Endothelial cell of umbilical vein (primary cell): ENCODE results near the gene CWC27. TPM values are rescaled to one million over a fixed set of nuclear protein-coding genes. Genes with fewer than 3 reads are reported as not detected.

Source experiments
- BruUV-seq: library from RNA; stranded (reverse); fragments of 400-500 nt; replicated peaks from 2 replicates; lab custom pipeline; 2021; lab: Mats Ljungman, UMichigan
- CTCF ChIA-PET: fragments of 300-600, 350-600 bp; sonication (Branson Sonifier 250); formaldehyde crosslinking; loops from one replicate; lab custom pipeline; 2021; ENCODE audit warnings: antibody characterized with exemption, inconsistent platforms; lab: Charles Lee
- POLR2A ChIA-PET: fragments of 300-600, 350-600 bp; sonication (Branson Sonifier 250); formaldehyde crosslinking; loops from one replicate; lab custom pipeline; 2021; ENCODE audit warnings: antibody characterized with exemption, inconsistent platforms; lab: Charles Lee
- DNase-seq: peaks from one replicate; pipeline ENCODE4 v3.0.0-alpha.2; 2011; ENCODE audit warnings: low read depth, low spot score
- FAIRE-seq: peaks from 2 replicates; lab custom pipeline; 2011; peaks lifted over from hg19 to GRCh38; lab: Jason Lieb, UNC
- H2AFZ ChIP-seq: 2 replicates; pipeline ENCODE4 v1.6.0; 2012; ENCODE audit warnings: low read depth, low read length, control low read depth, inconsistent platforms
- H3K27ac ChIP-seq: 2 replicates; pipeline ENCODE4 v1.5.1; 2011; ENCODE audit warnings: low read depth, mild to moderate bottlenecking, control low read depth, low read length, moderate library complexity; ENCODE audit not compliant: insufficient read depth
- H3K27me3 ChIP-seq, 2 experiments: 2 replicates each; pipeline versions ENCODE4 v1.6.0 to v1.6.1; 2011; ENCODE audit warnings: low read length in 2 of 2, mixed read lengths in 1 of 2; ENCODE audit not compliant: control insufficient read depth in 2 of 2, insufficient read depth in 2 of 2
- H3K36me3 ChIP-seq, 2 experiments: 2 replicates in 1 of 2; 3 replicates in 1 of 2; pipeline ENCODE4 v1.5.1; 2011; ENCODE audit warnings: low read length in 2 of 2, mild to moderate bottlenecking in 1 of 2, moderate library complexity in 1 of 2; ENCODE audit not compliant: control insufficient read depth in 2 of 2, insufficient read depth in 2 of 2; ENCODE audit errors: extremely low read depth in 1 of 2
- H3K4me1 ChIP-seq: 3 replicates; pipeline ENCODE4 v1.5.1; 2011; ENCODE audit warnings: mild to moderate bottlenecking, low read length; ENCODE audit not compliant: control insufficient read depth, insufficient read depth; ENCODE audit errors: extremely low read depth
- H3K4me2 ChIP-seq: 2 replicates; pipeline ENCODE4 v1.6.1; 2011; ENCODE audit warnings: low read length, control low read depth, mixed read lengths; ENCODE audit not compliant: insufficient read depth
- H3K4me3 ChIP-seq, 3 experiments: fragments of 200-600 bp in 1 of 3; sonication (generic), shearing (Covaris generic) in 1 of 3; replicated peaks in 1 of 3; 2 replicates each; pipeline ENCODE4 v1.5.1; 2011 to 2016; ENCODE audit warnings: control low read depth in 3 of 3, low read length in 3 of 3, mild to moderate bottlenecking in 2 of 3, inconsistent platforms in 1 of 3, low read depth in 1 of 3, moderate library complexity in 1 of 3; ENCODE audit not compliant: insufficient read depth in 1 of 3
- H3K79me2 ChIP-seq: 2 replicates; pipeline ENCODE4 v1.6.0; 2012; ENCODE audit warnings: low read length, inconsistent platforms; ENCODE audit not compliant: control insufficient read depth, insufficient read depth
- H3K9ac ChIP-seq: replicated peaks from 2 replicates; pipeline ENCODE3; 2011; ENCODE audit warnings: low read length, control low read depth; ENCODE audit not compliant: insufficient read depth; ENCODE audit errors: extremely low read depth
- H3K9me1 ChIP-seq: replicated peaks from 3 replicates; pipeline ENCODE4 v1.6.0; 2011; ENCODE audit warnings: mild to moderate bottlenecking, low read length; ENCODE audit not compliant: control insufficient read depth, insufficient read depth; ENCODE audit errors: extremely low read depth
- H3K9me3 ChIP-seq: replicated peaks from 2 replicates; pipeline ENCODE4 v1.5.1; 2012; ENCODE audit warnings: low read length, inconsistent platforms; ENCODE audit not compliant: control insufficient read depth, insufficient read depth
- H4K20me1 ChIP-seq: replicated peaks from 2 replicates; pipeline ENCODE3; 2011; ENCODE audit warnings: mild to moderate bottlenecking, low read length; ENCODE audit not compliant: control insufficient read depth, insufficient read depth; ENCODE audit errors: extremely low read depth
- EZH2 ChIP-seq: IDR thresholded peaks from 2 replicates; pipeline ENCODE4 v1.6.1; 2012; ENCODE audit warnings: borderline replicate concordance, low read depth, mild to moderate bottlenecking, moderate library complexity, low read length, inconsistent platforms; ENCODE audit not compliant: severe bottlenecking
- FOS ChIP-seq: IDR thresholded peaks from 2 replicates; pipeline ENCODE4 v1.6.1; 2011; ENCODE audit warnings: mild to moderate bottlenecking, low read length, moderate library complexity, borderline replicate concordance; ENCODE audit not compliant: insufficient read depth
- GATA2 ChIP-seq: IDR thresholded peaks from 2 replicates; pipeline ENCODE4 v1.7.0; 2011; ENCODE audit warnings: low read depth, mild to moderate bottlenecking, moderate library complexity, mixed read lengths, low read length; ENCODE audit not compliant: insufficient read length, insufficient read depth
- JUN ChIP-seq: IDR thresholded peaks from 2 replicates; pipeline ENCODE4 v1.6.1; 2011; ENCODE audit warnings: borderline replicate concordance, low read depth; ENCODE audit not compliant: insufficient read length, insufficient read depth
- MYC ChIP-seq: IDR thresholded peaks from one replicate; pipeline ENCODE4 v1.6.1; 2011; ENCODE audit warnings: mild to moderate bottlenecking, low read depth, low read length
- POLR2A ChIP-seq: IDR thresholded peaks from 2 replicates; pipeline ENCODE4 v1.6.1; 2012; ENCODE audit warnings: low read depth, mild to moderate bottlenecking, control low read depth, low read length
- POLR2AphosphoS5 ChIP-seq: IDR thresholded peaks from 2 replicates; pipeline ENCODE4 v1.6.1; 2012; ENCODE audit warnings: low read depth, mild to moderate bottlenecking, control low read depth, low read length, moderate library complexity; ENCODE audit not compliant: insufficient read depth
- dilution Hi-C: fragments of 300-500 bp; cut with MboI; formaldehyde crosslinking; loops from one replicate; pipeline ENCODE4 v1.15.0; 2019; ENCODE audit warnings: low sequenced_read_pairs; ENCODE audit not compliant: extremely low pct_ligation_motif_present
- intact Hi-C: fragments of 100-400 bp; cut with micrococcal nuclease; formaldehyde crosslinking; loops from one replicate; pipeline ENCODE4 v1.10.0; 2022
- polyA plus RNA-seq, 4 experiments: library from polyadenylated mRNA; depleted of rRNA in 3 of 4; stranded (reverse) in 3 of 4; unstranded in 1 of 4; fragments of >200 nt; gene quantifications; 2 replicates each; pipeline versions ENCODE4 v1.2.1 to v1.2.3, GENCODE V29; 2011 to 2012; ENCODE audit warnings: missing spikeins in 1 of 4
- total RNA-seq: library from RNA; stranded (reverse); gene quantifications from 2 replicates; pipeline ENCODE4 v1.2.3, GENCODE V29; 2021
- TF ChIP-seq, protein P1 (sequence below): IDR thresholded peaks from 2 replicates; pipeline ENCODE4 v1.6.1; 2011; ENCODE audit not compliant: insufficient read depth, insufficient read length
- TF ChIP-seq, protein P2 (sequence below), 2 donors: IDR thresholded peaks; 1 replicate in 1 of 2; 2 replicates in 1 of 2; pipeline ENCODE4 v1.5.1; 2011; ENCODE audit warnings: low read length in 2 of 2, mild to moderate bottlenecking in 2 of 2, moderate library complexity in 2 of 2, control low read depth in 1 of 2, inconsistent platforms in 1 of 2, low read depth in 1 of 2; ENCODE audit not compliant: insufficient read depth in 1 of 2; ENCODE audit errors: extremely low read depth in 1 of 2

Gene CWC27
- total and polyA plus RNA-seq, 2 donors (not counting 3 experiments of a cell fraction or from before 2014, with no cell fraction given) = 11.9 to 23.8 TPM

DNA sequence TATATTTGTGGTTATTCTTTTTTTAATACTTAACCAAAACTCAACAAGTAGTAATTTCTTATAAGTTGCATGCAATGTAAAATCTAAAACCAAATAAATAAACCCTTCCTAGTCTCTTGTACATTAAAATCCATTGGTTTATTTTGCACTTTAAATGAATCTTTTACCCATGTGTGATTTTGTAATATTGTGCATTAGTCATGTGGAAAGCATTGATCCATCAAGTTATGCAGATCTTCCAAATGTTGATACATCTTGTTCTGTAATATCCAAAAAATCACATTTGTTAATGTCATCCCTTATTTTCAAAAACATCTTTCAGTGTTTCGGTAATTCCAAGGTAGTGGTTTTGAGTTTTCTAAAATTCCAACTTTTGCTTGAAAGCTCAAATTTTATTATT is 63.3 kb downstream of the CWC27 start:
- Histone ChIP-seq H3K9me3 (no peaks in the 10 kb centered on the region), H3K27me3 (no peaks in the 10 kb centered on the region), H3K9me1 (no peaks in the 10 kb centered on the region), H3K79me2 (no peaks in the 10 kb centered on the region), H2AFZ (no peak overlapping the region), H3K9ac (no peak overlapping the region), H4K20me1 (no peaks in the 10 kb centered on the region), H3K4me3 (no peak overlapping the region), H3K27ac (no peak overlapping the region), H3K4me1 (peaks cover 18% of the 10 kb centered on the region), H3K36me3 (no peaks in the 10 kb centered on the region), H3K4me2 (no peak overlapping the region)
- TF ChIP-seq POLR2AphosphoS5 (no peak), JUN (no peak), GATA2 (no peak), MYC (no peak), POLR2A (no peak), EZH2 (no peak), FOS (no peak)
- TF ChIP-seq, protein P1, sequence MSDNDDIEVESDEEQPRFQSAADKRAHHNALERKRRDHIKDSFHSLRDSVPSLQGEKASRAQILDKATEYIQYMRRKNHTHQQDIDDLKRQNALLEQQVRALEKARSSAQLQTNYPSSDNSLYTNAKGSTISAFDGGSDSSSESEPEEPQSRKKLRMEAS = no peak
- TF ChIP-seq, protein P2, sequence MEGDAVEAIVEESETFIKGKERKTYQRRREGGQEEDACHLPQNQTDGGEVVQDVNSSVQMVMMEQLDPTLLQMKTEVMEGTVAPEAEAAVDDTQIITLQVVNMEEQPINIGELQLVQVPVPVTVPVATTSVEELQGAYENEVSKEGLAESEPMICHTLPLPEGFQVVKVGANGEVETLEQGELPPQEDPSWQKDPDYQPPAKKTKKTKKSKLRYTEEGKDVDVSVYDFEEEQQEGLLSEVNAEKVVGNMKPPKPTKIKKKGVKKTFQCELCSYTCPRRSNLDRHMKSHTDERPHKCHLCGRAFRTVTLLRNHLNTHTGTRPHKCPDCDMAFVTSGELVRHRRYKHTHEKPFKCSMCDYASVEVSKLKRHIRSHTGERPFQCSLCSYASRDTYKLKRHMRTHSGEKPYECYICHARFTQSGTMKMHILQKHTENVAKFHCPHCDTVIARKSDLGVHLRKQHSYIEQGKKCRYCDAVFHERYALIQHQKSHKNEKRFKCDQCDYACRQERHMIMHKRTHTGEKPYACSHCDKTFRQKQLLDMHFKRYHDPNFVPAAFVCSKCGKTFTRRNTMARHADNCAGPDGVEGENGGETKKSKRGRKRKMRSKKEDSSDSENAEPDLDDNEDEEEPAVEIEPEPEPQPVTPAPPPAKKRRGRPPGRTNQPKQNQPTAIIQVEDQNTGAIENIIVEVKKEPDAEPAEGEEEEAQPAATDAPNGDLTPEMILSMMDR (IDR thresholded peaks at IDR 0.05; ENCODE audit: extremely low read depth in 1 of 2, insufficient read depth in 1 of 2, low read depth in 1 of 2, low read length in 2 of 2) = no peak
- dilution Hi-C loops (no loop called here), intact Hi-C loops (no loop called here)
- FAIRE-seq = no peak
- CTCF ChIA-PET = no interaction called here
- no peak for DNase-seq
- BruUV-seq = no TSS peak
- POLR2A ChIA-PET = no interaction called here
